ENCODE measurements around the gene CDC7.

The CDC7 gene

DNA sequence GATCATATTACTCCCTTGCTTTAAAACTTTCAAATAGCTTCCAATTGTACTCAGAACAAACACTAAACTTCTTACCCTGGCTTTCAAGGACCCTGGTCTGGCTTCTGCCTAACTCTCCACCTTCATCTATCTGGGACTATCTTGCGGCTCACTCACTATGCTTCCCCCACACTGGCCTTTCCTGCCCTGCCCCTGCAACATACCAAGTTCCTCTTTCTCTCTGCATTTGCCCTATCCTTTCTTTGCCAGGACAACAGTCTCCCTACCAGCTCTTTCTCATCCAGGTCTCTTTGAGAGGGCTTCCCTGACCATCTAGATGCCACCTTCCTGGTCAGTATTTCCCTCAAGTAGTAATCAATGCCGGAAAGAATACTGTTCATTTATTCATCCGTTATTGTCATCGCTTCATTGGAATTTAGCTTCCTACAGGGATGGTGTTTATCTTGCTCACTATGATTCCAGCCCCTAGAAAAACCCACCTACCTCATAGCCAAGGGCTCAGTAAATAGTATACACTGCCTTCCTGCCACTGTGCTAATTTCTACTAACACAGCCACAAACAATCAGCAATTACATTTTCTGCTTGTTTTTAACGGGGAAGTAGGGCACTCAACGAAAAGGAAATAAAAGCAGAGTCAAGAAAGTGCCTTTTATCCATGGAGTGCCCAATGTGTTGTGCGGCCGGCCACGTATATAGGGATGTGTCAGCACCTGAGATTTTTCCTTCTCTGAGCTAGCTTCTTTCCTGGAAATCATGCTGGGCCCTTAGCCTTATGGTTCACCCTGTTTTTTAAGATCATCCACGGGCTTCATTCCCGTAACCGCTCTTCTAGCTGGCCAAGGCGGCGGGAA is 521 bp upstream of the CDC7 start:
- Histone ChIP-seq H3K4me3 (ENCODE audit: low read depth in 1 of 2, low read length in 1 of 2) (peak overlapping the region; percentile 81 to 90), H3K4me1 (ENCODE audit: control insufficient read depth in 1 of 2, insufficient read depth in 1 of 2, low read depth in 1 of 2, low read length in 1 of 2) (peaks cover 20 to 30% of the 10 kb centered on the region in 2 experiments), H3K9me3 (no peaks in the 10 kb centered on the region), H3K36me3 (no peaks in the 10 kb centered on the region), H3K27ac (peak overlapping the region; percentile 59), H3K27me3 (no peaks in the 10 kb centered on the region)
- TF ChIP-seq, protein P1, sequence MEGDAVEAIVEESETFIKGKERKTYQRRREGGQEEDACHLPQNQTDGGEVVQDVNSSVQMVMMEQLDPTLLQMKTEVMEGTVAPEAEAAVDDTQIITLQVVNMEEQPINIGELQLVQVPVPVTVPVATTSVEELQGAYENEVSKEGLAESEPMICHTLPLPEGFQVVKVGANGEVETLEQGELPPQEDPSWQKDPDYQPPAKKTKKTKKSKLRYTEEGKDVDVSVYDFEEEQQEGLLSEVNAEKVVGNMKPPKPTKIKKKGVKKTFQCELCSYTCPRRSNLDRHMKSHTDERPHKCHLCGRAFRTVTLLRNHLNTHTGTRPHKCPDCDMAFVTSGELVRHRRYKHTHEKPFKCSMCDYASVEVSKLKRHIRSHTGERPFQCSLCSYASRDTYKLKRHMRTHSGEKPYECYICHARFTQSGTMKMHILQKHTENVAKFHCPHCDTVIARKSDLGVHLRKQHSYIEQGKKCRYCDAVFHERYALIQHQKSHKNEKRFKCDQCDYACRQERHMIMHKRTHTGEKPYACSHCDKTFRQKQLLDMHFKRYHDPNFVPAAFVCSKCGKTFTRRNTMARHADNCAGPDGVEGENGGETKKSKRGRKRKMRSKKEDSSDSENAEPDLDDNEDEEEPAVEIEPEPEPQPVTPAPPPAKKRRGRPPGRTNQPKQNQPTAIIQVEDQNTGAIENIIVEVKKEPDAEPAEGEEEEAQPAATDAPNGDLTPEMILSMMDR (IDR thresholded peaks at IDR 0.05), result no peak

DNA sequence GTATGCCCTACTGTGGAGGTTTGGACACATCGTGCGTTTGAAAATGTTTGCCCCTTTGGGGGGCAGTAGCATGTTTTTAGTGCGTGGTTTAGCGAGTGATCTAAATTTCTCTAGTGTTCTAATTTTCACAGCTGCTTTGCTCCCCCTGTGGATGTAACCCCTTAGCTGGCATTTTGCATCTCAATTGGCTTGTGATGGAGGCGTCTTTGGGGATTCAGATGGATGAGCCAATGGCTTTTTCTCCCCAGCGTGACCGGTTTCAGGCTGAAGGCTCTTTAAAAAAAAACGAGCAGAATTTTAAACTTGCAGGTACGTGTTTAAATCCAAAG is 836 bp downstream of the CDC7 start:
- peak overlapping the region; percentile 81 to 90 for H3K4me3 ChIP-seq (ENCODE audit: low read depth in 1 of 2, low read length in 1 of 2)
- no peaks in the 10 kb centered on the region for H3K9me3 ChIP-seq
- peaks cover 26 to 35% of the 10 kb centered on the region in 2 experiments for H3K4me1 ChIP-seq (ENCODE audit: control insufficient read depth in 1 of 2, insufficient read depth in 1 of 2, low read depth in 1 of 2, low read length in 1 of 2)
- TF ChIP-seq, protein P1 (IDR thresholded peaks at IDR 0.05), result no peak
- H3K27ac ChIP-seq, result peak overlapping the region; percentile 59
- H3K36me3 ChIP-seq, result no peaks in the 10 kb centered on the region
- no peaks in the 10 kb centered on the region for H3K27me3 ChIP-seq

DNA sequence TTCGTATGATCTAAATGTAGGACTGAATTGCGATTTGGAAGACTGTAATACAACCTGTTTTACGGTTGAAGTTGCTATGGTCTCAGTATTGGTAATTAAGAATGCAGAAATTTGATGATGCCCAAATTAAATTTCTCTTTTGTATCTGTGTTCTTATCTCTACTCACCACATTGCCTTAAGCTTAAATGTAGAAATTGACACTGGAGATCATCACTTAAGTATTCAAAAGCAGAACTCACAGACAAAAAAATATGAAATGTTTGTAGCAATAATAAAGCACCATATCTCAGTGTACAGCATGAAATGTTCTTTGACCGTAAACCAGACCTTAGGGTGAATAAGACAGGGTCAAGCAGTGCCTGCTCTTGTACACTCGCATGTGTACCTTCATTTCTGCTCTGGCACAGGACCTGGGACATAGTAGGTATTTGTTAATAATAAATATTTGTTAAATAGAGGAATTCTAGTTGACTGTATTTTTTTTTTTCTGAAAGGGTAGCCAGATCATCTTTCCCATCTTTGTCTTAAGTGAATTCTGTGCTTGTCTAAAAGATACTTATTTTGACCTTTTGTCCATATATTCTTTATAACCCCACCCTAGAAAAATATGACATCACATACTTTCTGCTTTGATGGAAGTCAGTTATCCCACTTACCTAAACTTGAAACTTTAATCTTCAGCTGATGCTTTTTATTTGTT is 1.5 kb downstream of the CDC7 start:
- Histone ChIP-seq H3K4me3 (ENCODE audit: low read depth in 1 of 2, low read length in 1 of 2) (peak overlapping the region; percentile 81 to 90), H3K27me3 (no peaks in the 10 kb centered on the region), H3K27ac (no peak overlapping the region), H3K4me1 (ENCODE audit: control insufficient read depth in 1 of 2, insufficient read depth in 1 of 2, low read depth in 1 of 2, low read length in 1 of 2) (peaks cover 26 to 35% of the 10 kb centered on the region in 2 experiments), H3K36me3 (no peaks in the 10 kb centered on the region), H3K9me3 (no peaks in the 10 kb centered on the region)
- TF ChIP-seq, protein P1 (IDR thresholded peaks at IDR 0.05), result no peak

DNA sequence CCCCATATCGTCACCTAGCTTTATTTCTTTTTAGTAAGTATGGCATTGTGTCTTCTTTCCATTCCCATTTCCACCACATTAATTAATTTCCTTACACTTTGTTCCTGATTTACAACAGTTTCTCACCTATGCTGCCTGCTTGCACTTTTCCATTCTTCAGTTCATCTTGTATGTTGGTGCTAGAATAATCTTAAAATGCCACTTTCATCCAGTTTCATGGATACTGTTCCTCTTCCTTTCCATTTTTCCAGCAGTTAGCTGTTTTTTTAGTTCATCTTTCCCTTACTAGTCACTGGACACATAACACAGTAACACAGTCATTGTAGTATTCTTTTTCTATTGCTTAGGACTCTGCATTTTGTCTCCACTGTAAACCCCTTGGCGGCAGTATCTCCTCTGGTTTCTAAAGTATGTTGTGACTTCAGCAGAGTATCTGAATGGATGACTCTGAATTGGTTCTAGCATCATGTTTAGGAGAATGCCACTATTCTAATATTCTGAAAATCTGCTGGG is 2.1 kb downstream of the CDC7 start:
- peaks cover 26 to 35% of the 10 kb centered on the region in 2 experiments for H3K4me1 ChIP-seq (ENCODE audit: control insufficient read depth in 1 of 2, insufficient read depth in 1 of 2, low read depth in 1 of 2, low read length in 1 of 2)
- no peak overlapping the region for H3K27ac ChIP-seq
- H3K27me3 ChIP-seq, result no peaks in the 10 kb centered on the region
- no peaks in the 10 kb centered on the region for H3K9me3 ChIP-seq
- H3K36me3 ChIP-seq, result no peaks in the 10 kb centered on the region
- TF ChIP-seq, protein P1 (IDR thresholded peaks at IDR 0.05), result no peak
- no peak overlapping the region for H3K4me3 ChIP-seq (ENCODE audit: low read depth in 1 of 2, low read length in 1 of 2)

DNA sequence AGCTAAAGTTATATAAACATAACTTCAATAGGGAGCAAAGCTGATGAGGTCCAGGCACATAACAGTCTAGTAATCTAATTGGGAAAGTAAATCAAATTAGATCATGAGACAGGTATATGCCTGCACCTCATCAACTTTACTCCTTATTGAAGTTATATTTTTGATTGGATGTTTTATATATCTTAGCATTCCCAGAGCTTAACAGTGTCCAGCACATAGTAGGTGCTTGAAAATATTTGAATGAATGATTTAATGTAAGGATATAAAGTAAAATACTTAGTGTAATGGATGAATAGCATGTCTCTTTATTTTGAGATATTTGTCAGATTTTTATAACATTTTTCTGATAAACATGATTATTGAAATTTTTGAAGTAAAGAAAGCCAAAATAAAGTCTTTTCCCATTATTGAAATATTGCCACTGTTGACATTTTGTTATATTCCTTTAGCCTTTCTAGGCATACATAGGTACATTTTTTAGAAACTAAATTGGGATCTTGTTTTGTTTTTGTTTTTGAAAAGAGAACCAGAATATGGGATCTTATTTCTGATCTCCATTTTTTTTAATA is 2.8 kb downstream of the CDC7 start:
- no peaks in the 10 kb centered on the region for H3K9me3 ChIP-seq
- H3K36me3 ChIP-seq, result no peaks in the 10 kb centered on the region
- no peak overlapping the region for H3K4me3 ChIP-seq (ENCODE audit: low read depth in 1 of 2, low read length in 1 of 2)
- no peak overlapping the region for H3K27ac ChIP-seq
- peaks cover 26 to 35% of the 10 kb centered on the region in 2 experiments for H3K4me1 ChIP-seq (ENCODE audit: control insufficient read depth in 1 of 2, insufficient read depth in 1 of 2, low read depth in 1 of 2, low read length in 1 of 2)
- no peaks in the 10 kb centered on the region for H3K27me3 ChIP-seq
- TF ChIP-seq, protein P1 (IDR thresholded peaks at IDR 0.05), result no peak

All from neutrophil (primary cell).